Panc1 (cell line): Measurements from ENCODE around the gene THSD7B. TPM values are rescaled to one million over a fixed set of nuclear protein-coding genes. Genes with fewer than 3 reads are reported as not detected.

ENCODE experiments used
- ATAC-seq: fragments of 200-7000 bp; cut with Tn5 transposase; 2 replicates; pipeline ENCODE4 v1.9.1; 2020; ENCODE audit warnings: mild to moderate bottlenecking, moderate library complexity
- BruUV-seq: library from RNA; stranded (reverse); fragments of 400-500 nt; replicated peaks from 2 replicates; lab custom pipeline; 2021; lab: Mats Ljungman, UMichigan
- CTCF ChIA-PET: fragments of 300-600 bp; sonication (Branson Sonifier 250); formaldehyde crosslinking; loops from one replicate; lab custom pipeline; 2022; ENCODE audit warnings: antibody characterized with exemption; lab: Charles Lee
- POLR2A ChIA-PET: fragments of 300-600 bp; sonication (Branson Sonifier 250); formaldehyde crosslinking; loops from one replicate; lab custom pipeline; 2022; ENCODE audit warnings: antibody characterized with exemption; lab: Charles Lee
- DNase-seq: peaks from one replicate; pipeline ENCODE4 v3.0.0-alpha.2; 2010; ENCODE audit warnings: low read depth, low spot score
- H3K27ac ChIP-seq: 2 replicates; pipeline ENCODE4 v1.5.1; 2011; ENCODE audit warnings: mild to moderate bottlenecking, low read length, inconsistent platforms
- H3K27me3 ChIP-seq: fragments of 200-500 bp; sonication (Bioruptor generic); 2 replicates; pipeline ENCODE4 v1.6.0; 2014; ENCODE audit warnings: low read length, inconsistent platforms; ENCODE audit not compliant: control insufficient read depth, insufficient read depth
- H3K36me3 ChIP-seq: fragments of 200-500 bp; sonication (Bioruptor generic); 2 replicates; pipeline ENCODE4 v1.5.1; 2014; ENCODE audit warnings: inconsistent platforms, mild to moderate bottlenecking, low read length, moderate library complexity; ENCODE audit not compliant: control insufficient read depth, insufficient read depth
- H3K4me1 ChIP-seq: 2 replicates; pipeline ENCODE4 v1.5.1; 2011; ENCODE audit warnings: inconsistent platforms, mild to moderate bottlenecking, low read length, moderate library complexity; ENCODE audit not compliant: control insufficient read depth, insufficient read depth
- H3K4me3 ChIP-seq, 2 experiments: 2 replicates each; pipeline ENCODE4 v1.5.1; 2011 to 2012; ENCODE audit warnings: low read depth in 2 of 2, low read length in 2 of 2, mild to moderate bottlenecking in 2 of 2, inconsistent platforms in 1 of 2, moderate library complexity in 1 of 2
- H3K9me3 ChIP-seq: fragments of 200-500 bp; sonication (Bioruptor generic); 2 replicates; pipeline ENCODE4 v1.5.1; 2014; ENCODE audit warnings: low read depth, mild to moderate bottlenecking, inconsistent platforms, low read length, moderate library complexity; ENCODE audit not compliant: control insufficient read depth, insufficient read depth
- POLR2AphosphoS5 ChIP-seq: IDR thresholded peaks from 2 replicates; pipeline ENCODE4 v1.6.1; 2012; ENCODE audit warnings: mild to moderate bottlenecking, low read depth, low read length, moderate library complexity
- SIN3A ChIP-seq: IDR thresholded peaks from 2 replicates; pipeline ENCODE4 v1.6.1; 2012; ENCODE audit warnings: low read depth, mild to moderate bottlenecking, low read length, moderate library complexity, borderline replicate concordance; ENCODE audit not compliant: insufficient read depth
- TCF7L2 ChIP-seq: IDR thresholded peaks from 2 replicates; pipeline ENCODE4 v1.6.1; 2011; ENCODE audit warnings: mild to moderate bottlenecking, low read depth, low read length, inconsistent platforms
- in situ Hi-C: cut with HindIII; loops from 2 replicates; pipeline ENCODE4 v1.10.0; 2016; ENCODE audit warnings: low sequenced_read_pairs, low pct_unique_long_range_greater_than_20kb
- intact Hi-C: fragments of 100-400 bp; cut with micrococcal nuclease; formaldehyde crosslinking; loops from one replicate; pipeline ENCODE4 v1.10.0; 2022; ENCODE audit not compliant: unreplicated experiment
- total RNA-seq: library from RNA; stranded (reverse); gene quantifications from one replicate; pipeline ENCODE4 v1.2.1, GENCODE V29; 2021; ENCODE audit not compliant: unreplicated experiment
- TF ChIP-seq, protein P1 (sequence below), 2 experiments: IDR thresholded peaks; 2 replicates each; pipeline ENCODE4 v1.6.1; 2011 to 2012; ENCODE audit warnings: low read depth in 2 of 2, control low read depth in 1 of 2, low read length in 1 of 2, mild to moderate bottlenecking in 1 of 2, moderate library complexity in 1 of 2; ENCODE audit not compliant: insufficient read depth in 1 of 2
- TF ChIP-seq, protein P2 (sequence below): fragments of 450-650 bp; IDR thresholded peaks from 2 replicates; pipeline ENCODE4 v1.5.1; 2017; ENCODE audit warnings: mild to moderate bottlenecking

The THSD7B gene
- total RNA-seq, 1 experiment from 2014 or later: not detected

DNA sequence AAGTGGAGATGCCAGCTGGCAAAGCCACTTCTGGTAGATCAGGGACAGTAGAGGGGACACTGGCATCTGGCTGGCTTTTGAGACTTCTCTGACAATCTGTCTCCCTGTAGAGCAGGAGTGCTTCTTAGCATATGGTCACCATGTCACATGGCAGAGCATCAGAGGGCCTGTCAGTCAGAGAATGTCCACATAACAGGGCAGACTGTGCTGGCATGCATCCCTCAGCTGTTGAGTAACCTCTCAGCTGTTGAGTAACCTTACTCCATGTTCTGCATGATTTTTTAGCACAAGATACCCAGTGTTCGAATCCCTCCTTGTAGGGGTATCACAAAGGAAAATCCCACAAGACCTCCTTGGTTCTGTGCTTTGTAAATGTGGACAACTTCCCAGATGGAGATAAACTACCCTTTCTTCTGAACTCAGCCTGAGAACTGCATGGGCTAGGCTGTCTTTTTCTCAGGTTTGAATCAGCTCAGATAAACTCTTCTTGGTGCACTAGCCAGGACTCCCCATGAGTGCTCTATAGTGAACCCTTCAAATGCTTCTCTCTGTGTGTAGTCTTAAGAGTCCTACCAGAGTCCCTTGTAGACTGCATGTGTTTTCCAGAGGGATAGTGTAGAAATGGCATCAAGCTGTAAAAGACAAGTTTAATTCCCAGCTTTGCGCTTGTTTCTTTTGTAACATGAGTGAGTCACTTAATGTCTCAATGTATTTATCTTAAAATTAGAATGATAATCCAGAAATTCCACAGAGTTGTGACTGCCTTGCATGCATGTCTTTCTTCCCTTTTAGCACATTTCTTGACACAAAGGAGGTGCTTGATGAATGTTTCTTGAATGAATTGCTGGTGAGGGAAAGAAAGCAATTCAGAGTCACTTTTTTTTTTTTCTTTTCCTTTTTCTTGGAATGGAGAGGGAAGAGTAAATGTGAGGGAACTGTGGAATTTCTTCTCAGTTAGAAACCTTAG lies 756.6 kb downstream of the THSD7B start:
- intact Hi-C loops (no loop called here), in situ Hi-C loops (no loop called here)
- no peaks in the 10 kb centered on the region for H3K9me3 ChIP-seq
- BruUV-seq: no TSS peak
- no peak overlapping the region for H3K27ac ChIP-seq
- DNase-seq: no peak
- ATAC-seq: no peak
- H3K36me3 ChIP-seq: no peaks in the 10 kb centered on the region
- H3K4me3 ChIP-seq: no peak overlapping the region
- no peaks in the 10 kb centered on the region for H3K4me1 ChIP-seq
- TF ChIP-seq POLR2AphosphoS5 (no peak), SIN3A (no peak), TCF7L2 (no peak)
- TF ChIP-seq, protein P1, sequence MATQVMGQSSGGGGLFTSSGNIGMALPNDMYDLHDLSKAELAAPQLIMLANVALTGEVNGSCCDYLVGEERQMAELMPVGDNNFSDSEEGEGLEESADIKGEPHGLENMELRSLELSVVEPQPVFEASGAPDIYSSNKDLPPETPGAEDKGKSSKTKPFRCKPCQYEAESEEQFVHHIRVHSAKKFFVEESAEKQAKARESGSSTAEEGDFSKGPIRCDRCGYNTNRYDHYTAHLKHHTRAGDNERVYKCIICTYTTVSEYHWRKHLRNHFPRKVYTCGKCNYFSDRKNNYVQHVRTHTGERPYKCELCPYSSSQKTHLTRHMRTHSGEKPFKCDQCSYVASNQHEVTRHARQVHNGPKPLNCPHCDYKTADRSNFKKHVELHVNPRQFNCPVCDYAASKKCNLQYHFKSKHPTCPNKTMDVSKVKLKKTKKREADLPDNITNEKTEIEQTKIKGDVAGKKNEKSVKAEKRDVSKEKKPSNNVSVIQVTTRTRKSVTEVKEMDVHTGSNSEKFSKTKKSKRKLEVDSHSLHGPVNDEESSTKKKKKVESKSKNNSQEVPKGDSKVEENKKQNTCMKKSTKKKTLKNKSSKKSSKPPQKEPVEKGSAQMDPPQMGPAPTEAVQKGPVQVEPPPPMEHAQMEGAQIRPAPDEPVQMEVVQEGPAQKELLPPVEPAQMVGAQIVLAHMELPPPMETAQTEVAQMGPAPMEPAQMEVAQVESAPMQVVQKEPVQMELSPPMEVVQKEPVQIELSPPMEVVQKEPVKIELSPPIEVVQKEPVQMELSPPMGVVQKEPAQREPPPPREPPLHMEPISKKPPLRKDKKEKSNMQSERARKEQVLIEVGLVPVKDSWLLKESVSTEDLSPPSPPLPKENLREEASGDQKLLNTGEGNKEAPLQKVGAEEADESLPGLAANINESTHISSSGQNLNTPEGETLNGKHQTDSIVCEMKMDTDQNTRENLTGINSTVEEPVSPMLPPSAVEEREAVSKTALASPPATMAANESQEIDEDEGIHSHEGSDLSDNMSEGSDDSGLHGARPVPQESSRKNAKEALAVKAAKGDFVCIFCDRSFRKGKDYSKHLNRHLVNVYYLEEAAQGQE (IDR thresholded peaks at IDR 0.05; ENCODE audit: insufficient read depth in 1 of 2, low read depth in 2 of 2, low read length in 1 of 2): no peak
- TF ChIP-seq, protein P2, sequence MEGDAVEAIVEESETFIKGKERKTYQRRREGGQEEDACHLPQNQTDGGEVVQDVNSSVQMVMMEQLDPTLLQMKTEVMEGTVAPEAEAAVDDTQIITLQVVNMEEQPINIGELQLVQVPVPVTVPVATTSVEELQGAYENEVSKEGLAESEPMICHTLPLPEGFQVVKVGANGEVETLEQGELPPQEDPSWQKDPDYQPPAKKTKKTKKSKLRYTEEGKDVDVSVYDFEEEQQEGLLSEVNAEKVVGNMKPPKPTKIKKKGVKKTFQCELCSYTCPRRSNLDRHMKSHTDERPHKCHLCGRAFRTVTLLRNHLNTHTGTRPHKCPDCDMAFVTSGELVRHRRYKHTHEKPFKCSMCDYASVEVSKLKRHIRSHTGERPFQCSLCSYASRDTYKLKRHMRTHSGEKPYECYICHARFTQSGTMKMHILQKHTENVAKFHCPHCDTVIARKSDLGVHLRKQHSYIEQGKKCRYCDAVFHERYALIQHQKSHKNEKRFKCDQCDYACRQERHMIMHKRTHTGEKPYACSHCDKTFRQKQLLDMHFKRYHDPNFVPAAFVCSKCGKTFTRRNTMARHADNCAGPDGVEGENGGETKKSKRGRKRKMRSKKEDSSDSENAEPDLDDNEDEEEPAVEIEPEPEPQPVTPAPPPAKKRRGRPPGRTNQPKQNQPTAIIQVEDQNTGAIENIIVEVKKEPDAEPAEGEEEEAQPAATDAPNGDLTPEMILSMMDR: no peak
- no peaks in the 10 kb centered on the region for H3K27me3 ChIP-seq
- CTCF ChIA-PET: no interaction called here
- POLR2A ChIA-PET: no interaction called here

DNA sequence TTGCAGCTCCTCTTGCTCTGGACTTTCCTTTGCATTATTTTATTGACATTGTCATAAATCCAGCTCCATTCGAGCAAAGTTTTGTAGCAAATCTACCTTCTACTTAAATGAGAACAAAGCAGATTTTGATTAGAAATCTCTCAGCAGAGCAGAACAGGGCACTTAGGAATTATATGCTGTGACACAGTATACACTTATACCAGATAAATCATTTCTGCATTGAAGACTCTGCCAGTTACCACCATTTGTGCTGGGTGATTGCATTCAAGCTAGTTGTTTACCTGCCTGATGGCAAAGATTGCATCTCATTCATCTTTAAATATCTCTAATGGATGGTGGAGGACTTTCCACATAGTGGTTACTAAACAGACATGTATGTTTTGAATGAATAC lies 757.3 kb downstream of the THSD7B start:
- in situ Hi-C loops: no loop called here
- Histone ChIP-seq H3K9me3 (no peaks in the 10 kb centered on the region), H3K4me1 (no peaks in the 10 kb centered on the region), H3K27ac (no peak overlapping the region), H3K36me3 (no peaks in the 10 kb centered on the region), H3K27me3 (no peaks in the 10 kb centered on the region), H3K4me3 (no peak overlapping the region)
- ChIA-PET POLR2A (no interaction called here), CTCF (no interaction called here)
- TF ChIP-seq POLR2AphosphoS5 (no peak), TCF7L2 (no peak), SIN3A (no peak)
- TF ChIP-seq, protein P1 (IDR thresholded peaks at IDR 0.05; ENCODE audit: insufficient read depth in 1 of 2, low read depth in 2 of 2, low read length in 1 of 2): no peak
- TF ChIP-seq, protein P2: no peak
- ATAC-seq: no peak
- BruUV-seq: no TSS peak
- intact Hi-C loops: no loop called here
- DNase-seq: no peak
